ENCODE measurements around the gene KCNMA1.

DNA sequence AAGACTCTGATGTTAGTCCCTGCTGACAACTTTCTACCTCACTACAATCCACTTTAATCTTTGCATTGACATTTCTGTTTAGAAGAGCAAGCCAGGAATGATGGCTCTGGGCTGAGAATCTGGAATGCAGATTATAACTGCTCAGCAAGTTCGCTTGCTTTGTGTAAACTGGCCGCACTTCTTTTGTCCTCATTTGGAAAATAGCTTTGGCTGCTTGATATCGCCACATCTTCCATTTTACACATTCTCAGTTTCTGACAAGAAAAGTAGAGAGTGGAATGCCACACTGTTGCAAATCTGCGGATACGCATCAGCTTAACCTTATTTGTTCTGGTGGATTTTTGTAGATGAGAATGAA is 429.8 kb downstream of the KCNMA1 start:
- TF ChIP-seq, protein P1, sequence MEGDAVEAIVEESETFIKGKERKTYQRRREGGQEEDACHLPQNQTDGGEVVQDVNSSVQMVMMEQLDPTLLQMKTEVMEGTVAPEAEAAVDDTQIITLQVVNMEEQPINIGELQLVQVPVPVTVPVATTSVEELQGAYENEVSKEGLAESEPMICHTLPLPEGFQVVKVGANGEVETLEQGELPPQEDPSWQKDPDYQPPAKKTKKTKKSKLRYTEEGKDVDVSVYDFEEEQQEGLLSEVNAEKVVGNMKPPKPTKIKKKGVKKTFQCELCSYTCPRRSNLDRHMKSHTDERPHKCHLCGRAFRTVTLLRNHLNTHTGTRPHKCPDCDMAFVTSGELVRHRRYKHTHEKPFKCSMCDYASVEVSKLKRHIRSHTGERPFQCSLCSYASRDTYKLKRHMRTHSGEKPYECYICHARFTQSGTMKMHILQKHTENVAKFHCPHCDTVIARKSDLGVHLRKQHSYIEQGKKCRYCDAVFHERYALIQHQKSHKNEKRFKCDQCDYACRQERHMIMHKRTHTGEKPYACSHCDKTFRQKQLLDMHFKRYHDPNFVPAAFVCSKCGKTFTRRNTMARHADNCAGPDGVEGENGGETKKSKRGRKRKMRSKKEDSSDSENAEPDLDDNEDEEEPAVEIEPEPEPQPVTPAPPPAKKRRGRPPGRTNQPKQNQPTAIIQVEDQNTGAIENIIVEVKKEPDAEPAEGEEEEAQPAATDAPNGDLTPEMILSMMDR (IDR thresholded peaks at IDR 0.05; ENCODE audit: insufficient read depth, low read length, poor library complexity, severe bottlenecking): no peak
- no peak for TF ChIP-seq EZH2phosphoT487 (conservative IDR thresholded peaks at IDR 0.05; ENCODE audit: low read length)

Data from SU-DHL-6 (cell line).